ENCODE data around the gene RPA1.
A peak's percentile ranks its signal among the peaks of the same experiment; 100 is the strongest.

Gene RPA1

DNA sequence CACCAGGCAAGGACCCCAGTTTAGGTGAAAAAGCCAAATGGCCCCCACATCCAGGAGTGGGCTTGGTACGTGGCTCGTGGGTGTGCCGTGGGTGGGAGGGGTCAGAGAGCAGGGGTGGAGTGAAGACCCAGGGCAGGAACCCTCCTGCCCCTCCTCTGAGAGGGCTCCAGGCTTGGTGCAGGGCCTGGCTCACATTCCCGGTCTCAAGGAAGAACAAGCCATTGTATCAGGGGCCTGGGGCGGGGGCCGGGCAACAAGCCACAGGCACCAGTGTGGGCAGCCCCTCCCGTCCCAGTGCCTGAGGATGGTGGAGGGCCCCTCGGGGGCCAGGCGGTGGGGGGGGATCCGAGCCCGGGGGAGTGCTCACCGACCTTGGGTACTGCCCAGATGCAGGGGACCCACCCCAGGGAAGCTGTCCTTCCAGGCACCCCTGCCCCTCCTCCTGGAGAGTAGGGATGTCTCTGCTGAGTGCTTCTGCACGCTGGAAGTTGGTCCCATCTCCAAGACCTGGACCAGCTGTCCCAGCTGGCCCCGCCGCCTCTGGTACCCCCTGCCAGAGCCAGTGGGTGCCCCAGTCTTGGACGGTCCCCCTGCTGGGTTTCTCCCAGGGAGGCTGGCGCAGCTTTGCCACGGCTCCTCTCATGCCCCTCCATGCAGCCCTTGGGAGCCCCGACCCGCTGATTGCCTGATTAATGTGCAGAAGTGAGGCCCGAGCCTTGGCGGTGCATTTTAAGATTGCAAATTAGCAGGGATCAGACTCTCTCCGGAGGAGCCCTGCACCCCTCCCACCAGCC, 111.7 kb downstream of the RPA1 start:
- no peak for DNase-seq (ENCODE audit: low spot score)

DNA sequence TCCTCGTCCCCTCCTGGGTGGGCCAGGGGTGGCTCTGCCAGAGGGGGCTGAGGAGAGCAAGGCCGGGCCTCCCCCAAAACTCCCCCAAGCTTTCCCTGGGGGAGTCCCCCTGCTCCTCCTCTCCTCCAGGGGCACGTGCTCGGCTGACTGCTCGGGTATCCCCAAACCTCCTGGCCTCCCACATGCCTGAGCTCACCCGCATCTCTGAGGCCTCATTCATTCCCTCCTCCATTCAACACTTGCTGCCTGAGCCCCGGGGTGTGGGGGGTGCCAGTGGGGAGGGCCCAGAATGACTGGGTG, 112.2 kb downstream of the RPA1 start:
- no peak for DNase-seq (ENCODE audit: low spot score)

DNA sequence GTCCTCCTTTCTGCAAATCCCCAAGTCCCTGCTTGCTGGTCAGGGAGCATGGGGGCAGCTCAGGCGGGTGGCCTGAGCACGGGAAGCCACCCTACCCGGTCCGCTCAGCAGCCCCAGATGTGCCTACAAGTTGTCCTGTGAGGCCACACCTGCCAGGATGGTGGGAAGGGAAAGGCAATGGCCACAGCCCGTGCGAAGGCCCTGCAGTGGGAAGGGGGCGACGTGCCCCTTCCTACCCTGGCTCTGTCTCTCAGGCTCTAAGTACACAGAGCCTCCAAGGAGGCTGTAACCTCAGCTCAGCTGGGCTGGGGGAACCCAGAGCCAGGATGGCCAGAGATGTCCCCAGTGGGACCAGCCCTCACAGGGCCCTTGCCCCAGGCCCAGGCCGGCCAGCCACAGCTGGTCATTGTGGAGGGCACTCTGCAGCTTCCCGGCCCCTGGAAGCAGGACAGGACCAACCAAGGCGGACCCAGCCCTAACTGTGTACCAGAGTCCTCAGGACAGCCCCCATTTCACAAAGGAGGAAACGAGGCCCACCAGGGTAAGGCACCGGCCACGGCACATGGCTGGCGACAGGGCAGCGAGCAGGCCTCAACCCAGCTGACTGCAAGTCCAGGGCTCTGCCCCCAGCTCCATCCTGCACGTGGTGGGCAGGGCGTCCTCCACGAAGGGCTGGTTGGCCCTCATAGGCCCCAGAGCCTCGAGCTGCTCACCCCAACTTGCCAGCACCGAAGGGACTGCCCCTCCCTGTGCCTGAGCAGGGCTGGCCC, 113.0 kb downstream of the RPA1 start:
- DNase-seq (ENCODE audit: low spot score), result no peak

DNA sequence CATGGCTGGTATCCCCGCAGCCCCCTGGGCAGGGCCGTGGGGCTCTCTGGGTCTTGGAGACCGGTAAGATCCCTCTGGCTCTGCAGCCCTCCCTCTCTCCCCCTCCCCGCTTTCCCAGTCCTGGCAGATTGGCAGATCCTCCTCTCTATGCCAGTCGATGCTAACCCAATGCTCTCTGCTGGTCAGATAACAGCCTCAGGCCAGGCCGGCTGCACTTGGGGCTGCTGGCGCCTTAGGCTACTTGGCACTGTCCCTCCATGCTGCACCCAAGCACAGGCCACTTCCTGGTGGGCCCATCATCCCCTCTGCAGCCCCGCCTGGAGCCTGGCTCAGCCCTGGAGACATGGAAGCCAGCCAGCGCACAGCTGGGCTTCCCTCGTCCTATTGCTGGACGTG, 113.6 kb downstream of the RPA1 start:
- DNase-seq (ENCODE audit: low spot score), result no peak

DNA sequence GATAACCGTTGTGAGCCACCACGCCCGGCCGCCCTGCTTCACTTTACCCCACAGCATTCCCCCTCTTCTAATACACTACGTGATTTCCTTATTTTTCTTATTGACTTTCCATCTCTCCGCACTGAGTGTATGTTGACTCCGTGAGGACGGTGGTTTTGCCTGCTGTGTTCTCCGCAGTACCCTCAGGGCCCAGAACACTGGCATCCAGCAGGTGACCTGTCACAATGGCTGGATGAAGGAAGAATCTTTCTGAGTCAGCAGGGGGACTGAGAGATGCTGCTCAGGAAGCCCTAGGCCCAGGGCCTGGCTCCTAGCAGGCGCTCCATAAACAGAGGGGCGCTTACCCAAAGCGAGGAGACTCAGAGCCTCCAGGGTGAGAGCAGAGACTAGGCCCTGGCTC, 115.8 kb downstream of the RPA1 start:
- no peak for DNase-seq (ENCODE audit: low spot score)

DNA sequence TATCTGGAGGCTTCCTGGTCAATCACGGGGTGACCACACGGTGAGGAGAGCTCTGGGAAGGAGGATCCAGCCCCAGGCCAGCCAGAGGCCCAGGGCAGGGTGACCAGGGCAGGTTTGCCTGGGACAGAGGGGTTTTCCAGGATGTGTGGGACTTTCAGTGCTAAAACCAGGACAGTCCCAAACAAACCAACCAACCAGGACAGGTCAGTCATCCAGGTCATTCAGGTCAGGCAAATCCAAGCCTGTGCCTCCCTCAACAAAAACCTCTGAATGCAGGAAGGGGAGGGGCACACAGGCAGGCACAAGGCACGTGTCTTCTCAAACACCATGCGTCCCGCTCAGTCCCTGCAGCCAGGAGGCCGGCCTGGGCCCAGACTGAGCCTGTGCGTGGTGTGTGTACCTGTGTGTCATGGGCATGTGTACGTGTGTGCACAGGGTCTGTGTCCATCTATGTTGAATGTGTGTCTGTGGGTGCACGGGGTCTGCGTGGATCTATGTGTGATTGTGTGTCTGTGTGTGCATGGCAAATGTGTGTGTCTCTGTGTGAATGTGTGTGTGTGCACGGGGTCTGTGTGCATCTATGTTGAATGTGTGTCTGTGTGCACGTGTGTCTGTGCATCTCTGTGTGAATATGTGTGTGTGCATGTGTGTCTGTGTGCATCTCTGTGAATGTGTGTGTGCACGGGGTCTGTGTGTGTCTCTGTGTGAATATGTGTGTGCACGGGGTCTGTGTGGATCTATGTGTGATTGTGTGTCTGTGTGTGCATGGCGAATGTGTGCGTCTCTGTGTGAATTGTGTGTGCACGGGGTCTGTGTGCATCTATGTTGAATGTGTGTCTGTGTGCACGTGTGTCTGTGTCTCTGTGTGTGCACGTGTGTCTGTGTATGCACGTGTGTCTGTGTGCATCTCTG, 116.5 kb downstream of the RPA1 start:
- no peak for DNase-seq (ENCODE audit: low spot score)

DNA sequence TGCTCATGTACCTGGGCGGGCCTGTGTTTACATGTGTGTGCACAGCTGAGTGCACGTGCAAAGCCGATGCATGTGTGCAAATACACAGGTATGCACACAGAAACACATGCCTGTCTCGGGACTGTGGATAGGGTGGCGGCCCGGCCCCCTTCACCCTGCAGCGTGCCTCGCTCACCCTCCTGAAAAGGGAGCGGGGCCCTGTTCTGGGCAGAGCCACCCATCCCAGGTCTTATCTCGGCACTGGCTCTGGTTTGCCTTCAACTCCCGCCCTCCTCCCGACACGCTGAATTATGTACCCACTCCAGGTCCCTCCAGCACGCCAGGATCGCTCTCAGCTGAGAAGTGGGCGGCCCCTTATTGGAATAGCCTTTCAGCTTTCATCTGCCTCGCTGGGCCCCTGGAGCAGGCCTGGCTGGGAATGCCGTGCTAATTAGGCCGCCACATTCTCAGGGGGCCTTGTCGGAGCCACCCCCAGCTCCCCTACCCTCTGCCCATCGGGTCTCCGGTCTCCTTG, 117.5 kb downstream of the RPA1 start:
- peak; percentile 67 for DNase-seq (ENCODE audit: low spot score)

DNA sequence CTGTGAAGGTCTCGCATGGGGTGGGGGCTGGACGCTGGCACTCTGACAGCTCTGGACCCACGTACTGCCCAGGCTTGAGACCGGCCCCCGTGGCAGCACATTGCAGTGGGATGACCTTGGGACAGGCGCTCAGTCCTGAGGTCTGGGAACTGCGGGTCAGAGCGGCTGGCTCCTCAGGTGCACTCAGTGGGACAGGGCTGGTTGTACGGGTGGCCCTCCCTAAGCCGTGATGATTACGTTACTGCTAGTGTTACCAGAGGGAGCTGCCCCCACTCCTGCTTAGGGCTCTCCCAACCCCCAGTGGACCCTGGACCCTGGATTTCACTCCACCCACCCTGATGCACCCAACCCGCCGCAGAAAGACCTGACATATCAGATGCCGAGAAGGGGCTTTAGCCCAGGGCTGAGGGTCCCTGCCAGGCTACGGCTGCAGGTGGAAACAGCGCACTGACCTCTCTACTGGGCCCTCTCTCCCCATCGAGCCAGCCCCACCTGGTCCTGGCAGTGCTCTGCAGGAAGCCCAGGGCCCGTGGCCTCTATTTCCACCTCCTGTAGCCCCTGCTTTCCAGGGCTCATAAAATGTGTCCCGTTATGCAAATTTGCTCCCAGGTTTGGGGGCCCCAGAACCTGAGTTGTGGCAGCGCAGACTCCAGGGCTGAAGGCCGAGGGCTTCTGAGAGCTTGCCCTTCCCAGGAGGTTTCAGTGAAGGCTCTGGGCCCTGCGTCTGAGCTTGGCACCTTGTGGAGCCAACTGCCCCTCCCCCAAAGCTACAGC, 118.1 kb downstream of the RPA1 start:
- DNase-seq (ENCODE audit: low spot score), result no peak

DNA sequence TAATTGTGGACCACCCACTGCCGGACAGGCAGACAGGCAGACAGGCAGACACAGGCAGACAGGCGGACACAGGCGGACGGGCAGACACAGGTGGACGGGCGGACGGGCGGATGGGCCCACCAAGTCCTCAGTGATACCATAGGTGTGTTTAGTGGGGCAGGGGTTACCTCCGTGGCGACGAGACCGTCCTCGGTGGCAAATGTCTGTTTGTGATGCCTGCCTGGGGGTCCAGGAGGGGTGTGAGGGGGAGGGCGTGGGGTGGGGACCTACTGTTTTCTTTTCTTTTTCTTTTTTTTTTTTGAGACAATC, 118.7 kb downstream of the RPA1 start:
- DNase-seq (ENCODE audit: low spot score), result no peak

Data from SK-N-DZ (cell line).